SK-N-SH (cell line): ENCODE results near the gene FRMD3.

Source experiments
- CHD2 ChIP-seq: fragments of 150-350 bp; IDR thresholded peaks from 2 replicates; pipeline ENCODE4 v1.6.1; 2018; ENCODE audit warnings: low read length; ENCODE audit not compliant: partially characterized antibody
- ELF1 ChIP-seq: IDR thresholded peaks from 2 replicates; pipeline ENCODE4 v1.4.0; 2012
- EP300 ChIP-seq, 2 experiments: IDR thresholded peaks; 2 replicates each; pipeline versions ENCODE4 v1.4.0 to v1.6.1; 2012; ENCODE audit warnings: borderline replicate concordance in 1 of 2, low read depth in 1 of 2, low read length in 1 of 2
- EZH2phosphoT487 ChIP-seq: fragments of 200-600 bp; sonication (generic); IDR thresholded peaks from 2 replicates; pipeline ENCODE4 v1.6.1; 2017; ENCODE audit warnings: low read depth, mixed run types, mild to moderate bottlenecking, antibody characterized with exemption, moderate library complexity, borderline replicate concordance
- JUND ChIP-seq: IDR thresholded peaks from 2 replicates; pipeline ENCODE4 v1.4.0; 2012
- NFIC ChIP-seq: IDR thresholded peaks from 2 replicates; pipeline ENCODE4 v1.4.0; 2012; ENCODE audit warnings: borderline replicate concordance
- POLR2AphosphoS5 ChIP-seq: IDR thresholded peaks from 2 replicates; pipeline ENCODE4 v1.6.1; 2012; ENCODE audit warnings: low read depth, low read length
- RAD21 ChIP-seq: IDR thresholded peaks from 2 replicates; pipeline ENCODE4 v1.6.1; 2012; ENCODE audit warnings: mild to moderate bottlenecking, low read length
- SIN3A ChIP-seq: IDR thresholded peaks from 2 replicates; pipeline ENCODE4 v1.6.1; 2012; ENCODE audit warnings: low read depth, mild to moderate bottlenecking, low read length, moderate library complexity, borderline replicate concordance
- TF ChIP-seq, protein P1 (sequence below): IDR thresholded peaks from 2 replicates; pipeline ENCODE4 v1.4.0; 2012; ENCODE audit warnings: low read depth, borderline replicate concordance
- TF ChIP-seq, protein P2 (sequence below): fragments of 200-600 bp; sonication (generic); IDR thresholded peaks from 2 replicates; pipeline ENCODE4 v1.6.1; 2017; ENCODE audit warnings: antibody characterized with exemption, mild to moderate bottlenecking, moderate library complexity
- TF ChIP-seq, protein P3 (sequence below): fragments of 150-350 bp; IDR thresholded peaks from 2 replicates; pipeline ENCODE4 v1.6.1; 2017; ENCODE audit warnings: antibody characterized with exemption, low read length, low read depth, borderline replicate concordance
- TF ChIP-seq, protein P4 (sequence below): IDR thresholded peaks from 2 replicates; pipeline ENCODE4 v1.4.0; 2012; ENCODE audit warnings: low read depth, borderline replicate concordance

DNA sequence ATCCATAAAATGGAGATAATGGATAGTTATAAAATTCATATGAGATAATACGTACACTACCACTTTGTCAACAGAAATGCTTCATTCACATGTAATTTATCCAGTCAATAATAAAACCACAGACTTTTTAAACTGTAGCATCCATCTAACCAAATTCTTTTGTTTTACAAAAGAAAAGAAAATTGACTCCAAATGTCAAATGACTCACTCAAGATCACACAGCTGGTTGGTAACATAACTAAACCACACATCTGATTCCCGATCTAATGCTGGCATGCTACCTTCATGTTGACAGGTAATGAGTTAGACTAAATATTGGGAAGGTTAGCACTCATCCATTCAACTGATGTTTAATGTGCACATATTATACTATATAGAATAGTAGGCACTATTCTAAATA, 4.9 kb downstream of the FRMD3 start:
- TF ChIP-seq JUND (no peak), CHD2 (no peak), ELF1 (no peak), POLR2AphosphoS5 (no peak), EP300 (IDR thresholded peaks at IDR 0.05; ENCODE audit: borderline replicate concordance in 1 of 2, low read depth in 1 of 2, low read length in 1 of 2) (no peak), NFIC (no peak), RAD21 (no peak), EZH2phosphoT487 (no peak), SIN3A (no peak)
- TF ChIP-seq, protein P1, sequence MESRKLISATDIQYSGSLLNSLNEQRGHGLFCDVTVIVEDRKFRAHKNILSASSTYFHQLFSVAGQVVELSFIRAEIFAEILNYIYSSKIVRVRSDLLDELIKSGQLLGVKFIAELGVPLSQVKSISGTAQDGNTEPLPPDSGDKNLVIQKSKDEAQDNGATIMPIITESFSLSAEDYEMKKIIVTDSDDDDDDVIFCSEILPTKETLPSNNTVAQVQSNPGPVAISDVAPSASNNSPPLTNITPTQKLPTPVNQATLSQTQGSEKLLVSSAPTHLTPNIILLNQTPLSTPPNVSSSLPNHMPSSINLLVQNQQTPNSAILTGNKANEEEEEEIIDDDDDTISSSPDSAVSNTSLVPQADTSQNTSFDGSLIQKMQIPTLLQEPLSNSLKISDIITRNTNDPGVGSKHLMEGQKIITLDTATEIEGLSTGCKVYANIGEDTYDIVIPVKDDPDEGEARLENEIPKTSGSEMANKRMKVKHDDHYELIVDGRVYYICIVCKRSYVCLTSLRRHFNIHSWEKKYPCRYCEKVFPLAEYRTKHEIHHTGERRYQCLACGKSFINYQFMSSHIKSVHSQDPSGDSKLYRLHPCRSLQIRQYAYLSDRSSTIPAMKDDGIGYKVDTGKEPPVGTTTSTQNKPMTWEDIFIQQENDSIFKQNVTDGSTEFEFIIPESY: no peak
- TF ChIP-seq, protein P2, sequence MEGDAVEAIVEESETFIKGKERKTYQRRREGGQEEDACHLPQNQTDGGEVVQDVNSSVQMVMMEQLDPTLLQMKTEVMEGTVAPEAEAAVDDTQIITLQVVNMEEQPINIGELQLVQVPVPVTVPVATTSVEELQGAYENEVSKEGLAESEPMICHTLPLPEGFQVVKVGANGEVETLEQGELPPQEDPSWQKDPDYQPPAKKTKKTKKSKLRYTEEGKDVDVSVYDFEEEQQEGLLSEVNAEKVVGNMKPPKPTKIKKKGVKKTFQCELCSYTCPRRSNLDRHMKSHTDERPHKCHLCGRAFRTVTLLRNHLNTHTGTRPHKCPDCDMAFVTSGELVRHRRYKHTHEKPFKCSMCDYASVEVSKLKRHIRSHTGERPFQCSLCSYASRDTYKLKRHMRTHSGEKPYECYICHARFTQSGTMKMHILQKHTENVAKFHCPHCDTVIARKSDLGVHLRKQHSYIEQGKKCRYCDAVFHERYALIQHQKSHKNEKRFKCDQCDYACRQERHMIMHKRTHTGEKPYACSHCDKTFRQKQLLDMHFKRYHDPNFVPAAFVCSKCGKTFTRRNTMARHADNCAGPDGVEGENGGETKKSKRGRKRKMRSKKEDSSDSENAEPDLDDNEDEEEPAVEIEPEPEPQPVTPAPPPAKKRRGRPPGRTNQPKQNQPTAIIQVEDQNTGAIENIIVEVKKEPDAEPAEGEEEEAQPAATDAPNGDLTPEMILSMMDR: no peak
- TF ChIP-seq, protein P3, sequence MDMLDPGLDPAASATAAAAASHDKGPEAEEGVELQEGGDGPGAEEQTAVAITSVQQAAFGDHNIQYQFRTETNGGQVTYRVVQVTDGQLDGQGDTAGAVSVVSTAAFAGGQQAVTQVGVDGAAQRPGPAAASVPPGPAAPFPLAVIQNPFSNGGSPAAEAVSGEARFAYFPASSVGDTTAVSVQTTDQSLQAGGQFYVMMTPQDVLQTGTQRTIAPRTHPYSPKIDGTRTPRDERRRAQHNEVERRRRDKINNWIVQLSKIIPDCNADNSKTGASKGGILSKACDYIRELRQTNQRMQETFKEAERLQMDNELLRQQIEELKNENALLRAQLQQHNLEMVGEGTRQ: no peak
- TF ChIP-seq, protein P4, sequence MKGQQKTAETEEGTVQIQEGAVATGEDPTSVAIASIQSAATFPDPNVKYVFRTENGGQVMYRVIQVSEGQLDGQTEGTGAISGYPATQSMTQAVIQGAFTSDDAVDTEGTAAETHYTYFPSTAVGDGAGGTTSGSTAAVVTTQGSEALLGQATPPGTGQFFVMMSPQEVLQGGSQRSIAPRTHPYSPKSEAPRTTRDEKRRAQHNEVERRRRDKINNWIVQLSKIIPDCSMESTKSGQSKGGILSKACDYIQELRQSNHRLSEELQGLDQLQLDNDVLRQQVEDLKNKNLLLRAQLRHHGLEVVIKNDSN: no peak
